ENCODE data around the gene ARMC3. TPM values are rescaled to one million over a fixed set of nuclear protein-coding genes. Genes with fewer than 3 reads are reported as not detected.

Gene ARMC3
- total RNA-seq, 4 donors from 2014 or later: not detected

DNA sequence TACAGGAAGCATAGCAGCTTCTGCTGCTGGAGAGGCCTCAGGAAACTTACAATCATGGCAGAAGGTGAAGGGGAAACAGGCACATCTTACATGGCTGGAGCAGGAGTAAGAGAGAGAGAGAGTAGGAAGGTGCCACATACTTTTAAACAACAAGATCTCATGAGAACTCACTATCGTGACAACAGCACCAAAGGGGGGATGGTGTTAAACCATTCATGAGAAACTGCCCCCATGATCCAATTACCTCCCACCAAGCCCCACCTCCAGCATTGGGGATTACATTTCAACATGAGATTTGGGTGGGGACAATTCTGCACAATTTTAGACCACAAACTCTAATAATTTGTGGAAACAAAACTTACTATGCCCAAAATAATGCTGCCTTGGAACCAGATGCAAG, 16.8 kb upstream of the ARMC3 start:
- no peak for DNase-seq (ENCODE audit: low spot score in 2 of 2)
- intact Hi-C loops (cut with DNase I; ENCODE audit: low total_unique reads): no loop called here
- H3K4me3 ChIP-seq (ENCODE audit: low read depth, poor library complexity, severe bottlenecking): no peak overlapping the region
- WGBS, 2 donors: 96% methylated on average over 1 of the region's 1 CpG
- TF ChIP-seq POLR2A (IDR thresholded peaks at IDR 0.05): no peak
- TF ChIP-seq, protein P1, sequence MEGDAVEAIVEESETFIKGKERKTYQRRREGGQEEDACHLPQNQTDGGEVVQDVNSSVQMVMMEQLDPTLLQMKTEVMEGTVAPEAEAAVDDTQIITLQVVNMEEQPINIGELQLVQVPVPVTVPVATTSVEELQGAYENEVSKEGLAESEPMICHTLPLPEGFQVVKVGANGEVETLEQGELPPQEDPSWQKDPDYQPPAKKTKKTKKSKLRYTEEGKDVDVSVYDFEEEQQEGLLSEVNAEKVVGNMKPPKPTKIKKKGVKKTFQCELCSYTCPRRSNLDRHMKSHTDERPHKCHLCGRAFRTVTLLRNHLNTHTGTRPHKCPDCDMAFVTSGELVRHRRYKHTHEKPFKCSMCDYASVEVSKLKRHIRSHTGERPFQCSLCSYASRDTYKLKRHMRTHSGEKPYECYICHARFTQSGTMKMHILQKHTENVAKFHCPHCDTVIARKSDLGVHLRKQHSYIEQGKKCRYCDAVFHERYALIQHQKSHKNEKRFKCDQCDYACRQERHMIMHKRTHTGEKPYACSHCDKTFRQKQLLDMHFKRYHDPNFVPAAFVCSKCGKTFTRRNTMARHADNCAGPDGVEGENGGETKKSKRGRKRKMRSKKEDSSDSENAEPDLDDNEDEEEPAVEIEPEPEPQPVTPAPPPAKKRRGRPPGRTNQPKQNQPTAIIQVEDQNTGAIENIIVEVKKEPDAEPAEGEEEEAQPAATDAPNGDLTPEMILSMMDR (IDR thresholded peaks at IDR 0.05): no peak

DNA sequence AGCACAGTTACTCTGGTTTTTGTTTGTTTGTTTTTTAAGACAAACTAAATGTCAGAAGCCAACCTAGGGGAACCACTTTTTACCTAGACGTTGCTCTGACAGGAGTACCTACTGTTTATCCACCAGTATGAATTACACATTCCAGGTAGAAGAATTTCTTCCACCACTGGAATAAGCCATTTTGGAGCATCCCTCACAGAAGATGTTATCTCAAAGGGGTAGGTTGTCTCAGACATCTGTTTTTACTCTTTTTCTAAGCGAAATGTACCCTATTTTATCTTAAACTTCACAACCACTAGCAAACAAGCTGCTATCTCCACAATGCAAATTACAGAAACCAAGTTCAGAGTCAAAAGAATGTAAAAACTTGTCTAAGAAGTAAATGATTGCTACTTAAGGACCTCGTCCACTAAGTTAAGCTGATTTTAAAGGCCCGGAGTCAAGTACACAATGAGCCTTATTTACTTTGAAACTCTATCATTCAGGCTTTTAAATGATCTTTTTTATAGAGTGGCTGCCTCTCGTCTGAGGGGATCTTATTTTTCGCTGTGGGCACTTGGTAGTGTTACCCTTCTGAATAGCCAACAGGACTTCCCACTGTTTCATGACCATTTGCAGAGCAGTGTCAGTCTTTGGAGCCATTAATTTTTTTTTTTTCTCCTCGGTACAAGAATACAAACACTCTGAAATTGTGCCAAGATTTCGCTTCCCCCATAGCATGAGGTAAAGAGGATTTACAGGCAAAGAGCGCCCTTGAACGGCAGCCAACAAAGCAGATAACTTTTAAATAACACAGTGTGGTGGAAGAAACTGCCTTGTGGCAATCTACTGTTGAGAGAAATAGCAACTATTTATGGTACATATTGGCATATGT, 15.7 kb upstream of the ARMC3 start:
- 42 to 49% methylated on average over 10 of the region's 10 CpGs for WGBS, 2 donors
- intact Hi-C loops (cut with DNase I; ENCODE audit: low total_unique reads): no loop called here
- H3K4me3 ChIP-seq (ENCODE audit: low read depth, poor library complexity, severe bottlenecking): no peak overlapping the region
- TF ChIP-seq, protein P1 (IDR thresholded peaks at IDR 0.05): no peak
- no peak for TF ChIP-seq POLR2A (IDR thresholded peaks at IDR 0.05)
- no peak for DNase-seq (ENCODE audit: low spot score in 2 of 2)

DNA sequence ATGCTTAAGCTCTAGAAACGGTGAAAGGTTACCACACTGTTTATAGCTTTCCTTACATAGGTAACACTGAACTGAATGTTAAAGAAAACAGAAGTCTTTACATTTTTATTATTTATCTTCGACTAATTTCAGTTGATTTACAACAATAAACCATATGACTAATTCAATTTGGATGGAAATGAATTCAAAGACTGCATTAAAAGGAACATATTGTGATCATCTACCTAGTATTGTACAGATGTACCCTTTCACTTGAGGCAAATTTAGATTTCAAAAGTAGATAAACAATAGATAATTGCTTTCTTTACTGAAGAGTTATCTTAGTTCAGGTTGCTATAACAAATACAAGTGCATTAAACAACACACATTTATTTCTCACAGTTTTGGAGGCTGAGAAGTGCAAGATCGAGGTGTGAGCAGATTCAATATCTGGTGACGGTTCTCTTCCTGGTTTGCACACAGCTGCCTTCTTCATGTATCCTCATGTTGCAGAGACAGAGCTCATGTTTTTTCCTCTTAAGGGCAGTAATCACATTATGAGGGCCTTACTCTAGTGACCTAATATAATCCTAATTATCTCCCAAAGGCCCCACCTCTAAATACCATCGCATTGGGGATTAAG, 15.0 kb upstream of the ARMC3 start:
- intact Hi-C loops (cut with DNase I; ENCODE audit: low total_unique reads): no loop called here
- no peak for DNase-seq (ENCODE audit: low spot score in 2 of 2)
- WGBS, 2 donors: 37 to 52% methylated on average over 5 of the region's 5 CpGs
- H3K4me3 ChIP-seq (ENCODE audit: low read depth, poor library complexity, severe bottlenecking): no peak overlapping the region
- TF ChIP-seq, protein P1 (IDR thresholded peaks at IDR 0.05): no peak
- TF ChIP-seq POLR2A (IDR thresholded peaks at IDR 0.05): no peak

DNA sequence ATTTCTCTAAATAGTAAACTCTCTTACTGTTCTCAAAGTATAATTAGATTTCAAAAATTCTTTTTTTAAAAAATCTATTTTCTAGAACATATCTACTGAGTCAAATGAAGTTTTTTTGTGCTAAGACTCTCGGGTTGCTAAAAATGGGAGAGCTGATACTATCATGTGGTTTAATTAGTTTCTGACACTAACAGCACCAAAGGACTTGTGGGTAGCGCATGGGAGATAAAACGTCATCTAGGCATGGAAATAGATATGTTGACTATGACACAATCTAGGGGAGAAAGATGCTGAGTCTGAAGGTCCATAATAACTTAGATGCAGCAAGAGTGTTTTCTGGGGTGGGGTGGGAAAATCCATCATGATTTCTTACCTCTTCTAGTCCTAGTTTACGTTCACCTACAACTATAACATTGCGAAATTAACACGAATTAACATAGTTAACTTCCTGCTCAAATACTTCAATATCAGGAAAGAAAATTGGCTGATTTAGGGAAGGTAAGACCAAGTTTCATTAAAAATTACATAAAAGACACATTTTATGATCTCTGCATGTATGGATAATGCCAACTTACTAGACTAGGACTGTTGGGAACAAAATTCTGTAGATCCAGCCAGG, 14.3 kb upstream of the ARMC3 start:
- TF ChIP-seq, protein P1 (IDR thresholded peaks at IDR 0.05): no peak
- no peak for TF ChIP-seq POLR2A (IDR thresholded peaks at IDR 0.05)
- no peak overlapping the region for H3K4me3 ChIP-seq (ENCODE audit: low read depth, poor library complexity, severe bottlenecking)
- no peak for DNase-seq (ENCODE audit: low spot score in 2 of 2)
- WGBS, 2 donors: 79 to 83% methylated on average over 6 of the region's 6 CpGs
- intact Hi-C loops (cut with DNase I; ENCODE audit: low total_unique reads): no loop called here

DNA sequence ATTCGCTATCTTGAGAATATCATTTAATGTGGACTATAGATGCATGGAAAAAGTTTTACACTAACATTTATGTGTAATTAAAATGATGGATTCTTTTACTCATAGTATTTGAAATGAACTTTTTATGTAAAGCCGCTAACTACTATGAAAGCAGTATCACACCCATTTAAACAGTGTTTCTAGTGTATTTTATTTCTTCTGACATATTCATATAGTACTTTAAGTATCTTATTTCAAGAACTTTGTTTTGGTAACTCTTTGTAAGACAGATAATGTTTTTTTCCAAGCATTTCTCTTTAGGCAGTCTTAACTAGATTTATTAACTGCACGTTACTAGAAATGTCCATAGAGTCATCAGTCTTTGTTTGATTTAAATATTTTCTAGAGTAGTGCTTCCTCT, 12.5 kb upstream of the ARMC3 start:
- 88 to 92% methylated on average over 3 of the region's 3 CpGs for WGBS, 2 donors
- no peak overlapping the region for H3K4me3 ChIP-seq (ENCODE audit: low read depth, poor library complexity, severe bottlenecking)
- no peak for DNase-seq (ENCODE audit: low spot score in 2 of 2)
- intact Hi-C loops (cut with DNase I; ENCODE audit: low total_unique reads): no loop called here
- no peak for TF ChIP-seq POLR2A (IDR thresholded peaks at IDR 0.05)
- TF ChIP-seq, protein P1 (IDR thresholded peaks at IDR 0.05): no peak

Data from lower leg skin (tissue), 4 donors.